Measurements from ENCODE around the gene TEX36.

DNA sequence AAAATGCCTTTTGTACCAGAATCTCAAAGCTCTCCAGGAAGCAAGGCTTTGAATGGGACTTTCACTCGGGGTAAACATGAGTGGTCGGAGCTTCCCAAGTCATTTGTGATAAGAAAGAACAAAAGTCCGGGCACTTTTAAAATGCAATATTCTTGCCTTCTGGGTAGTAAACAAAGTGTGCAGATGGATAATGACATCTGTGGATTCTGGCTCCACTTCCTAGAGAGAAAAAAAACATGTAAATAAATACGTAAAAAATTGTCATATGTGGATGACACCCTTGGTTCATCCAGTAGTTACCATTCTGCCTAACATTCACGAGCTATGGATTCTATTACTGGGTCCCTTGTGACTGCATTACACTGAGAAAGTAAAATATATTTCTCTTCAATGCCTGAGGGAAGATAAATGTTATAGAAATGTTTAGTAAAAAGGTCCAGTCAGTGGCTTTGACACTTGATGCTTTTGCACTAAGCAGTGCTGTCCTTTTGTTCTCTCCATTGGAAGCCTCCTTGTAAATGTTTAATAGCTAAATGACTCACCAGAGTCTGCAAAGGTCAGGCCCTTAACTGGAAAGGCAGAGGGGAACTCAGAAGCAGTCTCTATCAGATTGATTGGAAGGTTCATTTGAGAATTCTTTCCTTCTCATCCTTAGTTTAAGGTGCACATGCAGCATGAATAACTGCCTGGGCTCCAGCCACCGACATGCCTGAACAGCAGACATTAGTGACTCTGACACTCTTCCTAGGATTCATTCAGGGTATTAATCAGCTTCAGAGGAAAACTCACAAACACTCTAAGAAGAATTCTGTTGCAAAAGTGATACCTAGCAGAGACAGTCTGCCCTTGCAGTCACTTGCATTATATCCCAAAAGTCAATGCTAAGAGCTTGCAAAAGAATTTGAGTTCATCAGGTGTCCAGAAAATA lies 24.8 kb upstream of the TEX36 start:
- TF ChIP-seq, protein P1, sequence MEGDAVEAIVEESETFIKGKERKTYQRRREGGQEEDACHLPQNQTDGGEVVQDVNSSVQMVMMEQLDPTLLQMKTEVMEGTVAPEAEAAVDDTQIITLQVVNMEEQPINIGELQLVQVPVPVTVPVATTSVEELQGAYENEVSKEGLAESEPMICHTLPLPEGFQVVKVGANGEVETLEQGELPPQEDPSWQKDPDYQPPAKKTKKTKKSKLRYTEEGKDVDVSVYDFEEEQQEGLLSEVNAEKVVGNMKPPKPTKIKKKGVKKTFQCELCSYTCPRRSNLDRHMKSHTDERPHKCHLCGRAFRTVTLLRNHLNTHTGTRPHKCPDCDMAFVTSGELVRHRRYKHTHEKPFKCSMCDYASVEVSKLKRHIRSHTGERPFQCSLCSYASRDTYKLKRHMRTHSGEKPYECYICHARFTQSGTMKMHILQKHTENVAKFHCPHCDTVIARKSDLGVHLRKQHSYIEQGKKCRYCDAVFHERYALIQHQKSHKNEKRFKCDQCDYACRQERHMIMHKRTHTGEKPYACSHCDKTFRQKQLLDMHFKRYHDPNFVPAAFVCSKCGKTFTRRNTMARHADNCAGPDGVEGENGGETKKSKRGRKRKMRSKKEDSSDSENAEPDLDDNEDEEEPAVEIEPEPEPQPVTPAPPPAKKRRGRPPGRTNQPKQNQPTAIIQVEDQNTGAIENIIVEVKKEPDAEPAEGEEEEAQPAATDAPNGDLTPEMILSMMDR (conservative IDR thresholded peaks at IDR 0.05 in 1 of 2, IDR thresholded peaks at IDR 0.05 in 1 of 2; ENCODE audit: extremely low read depth in 1 of 2, insufficient read depth in 1 of 2, low read depth in 1 of 2, low read length in 2 of 2) = no peak
- no peak for TF ChIP-seq EZH2 (IDR thresholded peaks at IDR 0.05; ENCODE audit: borderline replicate concordance, low read length)

Measured in mammary epithelial cell (primary cell).